DOHH2 (cell line): ENCODE results near the gene NUAK2.

Source experiments
- EZH2phosphoT487 ChIP-seq: fragments of 200-600 bp; sonication (generic); IDR thresholded peaks from 2 replicates; pipeline ENCODE4 v1.6.1; 2017; ENCODE audit warnings: borderline replicate concordance, mild to moderate bottlenecking, antibody characterized with exemption, low read length, moderate library complexity, mixed read lengths
- TF ChIP-seq, protein P1 (sequence below): fragments of 200-600 bp; sonication (generic); IDR thresholded peaks from one replicate; pipeline ENCODE4 v1.5.1; 2014; ENCODE audit warnings: antibody characterized with exemption, mild to moderate bottlenecking, low read depth, low read length; ENCODE audit not compliant: poor library complexity, severe bottlenecking

DNA sequence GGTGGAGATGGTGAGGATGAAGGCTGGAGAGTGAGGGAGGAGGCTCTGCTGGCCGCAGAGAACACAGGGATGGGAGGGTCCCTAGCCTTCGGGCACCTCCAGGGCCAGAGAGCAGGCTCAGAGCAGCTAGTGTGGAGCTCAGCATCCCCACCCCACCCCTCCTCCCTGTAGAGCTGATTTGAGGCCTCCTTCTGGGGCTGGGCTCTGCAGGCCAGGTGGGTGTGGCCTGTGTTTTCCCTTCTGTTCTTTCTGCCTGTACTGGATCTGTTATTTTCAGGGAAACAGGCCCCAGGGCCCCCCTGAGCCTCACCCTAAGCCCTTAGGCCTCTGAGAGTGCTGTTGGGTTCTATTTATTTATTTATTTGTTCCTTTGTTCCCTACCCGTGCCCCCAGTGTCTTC is 49.0 kb downstream of the NUAK2 start:
- TF ChIP-seq, protein P1, sequence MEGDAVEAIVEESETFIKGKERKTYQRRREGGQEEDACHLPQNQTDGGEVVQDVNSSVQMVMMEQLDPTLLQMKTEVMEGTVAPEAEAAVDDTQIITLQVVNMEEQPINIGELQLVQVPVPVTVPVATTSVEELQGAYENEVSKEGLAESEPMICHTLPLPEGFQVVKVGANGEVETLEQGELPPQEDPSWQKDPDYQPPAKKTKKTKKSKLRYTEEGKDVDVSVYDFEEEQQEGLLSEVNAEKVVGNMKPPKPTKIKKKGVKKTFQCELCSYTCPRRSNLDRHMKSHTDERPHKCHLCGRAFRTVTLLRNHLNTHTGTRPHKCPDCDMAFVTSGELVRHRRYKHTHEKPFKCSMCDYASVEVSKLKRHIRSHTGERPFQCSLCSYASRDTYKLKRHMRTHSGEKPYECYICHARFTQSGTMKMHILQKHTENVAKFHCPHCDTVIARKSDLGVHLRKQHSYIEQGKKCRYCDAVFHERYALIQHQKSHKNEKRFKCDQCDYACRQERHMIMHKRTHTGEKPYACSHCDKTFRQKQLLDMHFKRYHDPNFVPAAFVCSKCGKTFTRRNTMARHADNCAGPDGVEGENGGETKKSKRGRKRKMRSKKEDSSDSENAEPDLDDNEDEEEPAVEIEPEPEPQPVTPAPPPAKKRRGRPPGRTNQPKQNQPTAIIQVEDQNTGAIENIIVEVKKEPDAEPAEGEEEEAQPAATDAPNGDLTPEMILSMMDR, result no peak
- TF ChIP-seq EZH2phosphoT487, result no peak
